Subcutaneous abdominal adipose tissue (tissue), 5 donors: ENCODE measurements around the gene SLC38A2.

Experiments
- H3K27ac ChIP-seq: one replicate; pipeline ENCODE4 v1.7.0; 2013; ENCODE audit warnings: low read depth, mild to moderate bottlenecking, inconsistent platforms, low read length, moderate library complexity
- H3K27me3 ChIP-seq, 5 donors: one replicate each; pipeline ENCODE4 v1.7.0; 2013; ENCODE audit warnings: low read length in 5 of 5, inconsistent platforms in 1 of 5; ENCODE audit not compliant: control insufficient read depth in 5 of 5, insufficient read depth in 4 of 5
- H3K36me3 ChIP-seq, 5 donors: one replicate each; pipeline ENCODE4 v1.7.0; 2013; ENCODE audit warnings: low read length in 5 of 5; ENCODE audit not compliant: control insufficient read depth in 5 of 5, insufficient read depth in 5 of 5
- H3K4me1 ChIP-seq, 5 donors: one replicate each; pipeline ENCODE4 v1.7.0; 2013; ENCODE audit warnings: low read length in 5 of 5, mild to moderate bottlenecking in 3 of 5, moderate library complexity in 1 of 5; ENCODE audit not compliant: control insufficient read depth in 5 of 5, insufficient read depth in 5 of 5
- H3K4me3 ChIP-seq, 5 donors: one replicate each; pipeline ENCODE4 v1.7.0; 2013; ENCODE audit warnings: low read length in 5 of 5, low read depth in 1 of 5
- H3K9ac ChIP-seq, 5 donors: one replicate each; pipeline ENCODE4 v1.7.0; 2013; ENCODE audit warnings: low read length in 5 of 5, mild to moderate bottlenecking in 4 of 5, moderate library complexity in 3 of 5
- H3K9me3 ChIP-seq, 5 donors: one replicate each; pipeline ENCODE4 v1.7.0; 2013; ENCODE audit warnings: low read length in 5 of 5; ENCODE audit not compliant: control insufficient read depth in 5 of 5
- donor health status: healthy.
- donor health status: healthy.
- donor health status: healthy.
- donor health status: healthy.
- donor health status: healthy.

Gene SLC38A2

DNA sequence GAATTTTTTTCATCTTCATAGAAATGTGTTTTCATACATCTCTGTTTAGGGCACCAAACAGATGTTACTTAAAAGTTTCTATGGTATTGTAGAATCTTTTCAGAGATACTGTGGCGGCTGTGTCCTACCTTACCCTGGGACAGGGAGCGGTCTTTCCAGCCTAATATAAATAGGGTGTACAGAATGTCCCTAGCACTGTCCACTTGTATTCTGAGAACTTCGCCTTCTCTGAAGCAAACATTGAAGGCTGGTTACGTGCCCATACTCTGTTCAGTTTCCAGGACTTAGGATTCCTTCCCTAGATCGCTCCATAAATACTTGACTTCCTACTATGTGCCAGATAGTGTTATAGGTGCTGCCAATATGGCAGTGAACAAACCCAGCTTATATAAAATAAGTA is 24.3 kb upstream of the SLC38A2 start:
- H3K9me3 ChIP-seq: no peaks in the 10 kb centered on the region
- H3K4me3 ChIP-seq: no peak overlapping the region
- H3K4me1 ChIP-seq: peaks cover 0 to 8% (median 5%) of the 10 kb centered on the region in 5 donors
- H3K36me3 ChIP-seq: no peaks in the 10 kb centered on the region
- H3K27me3 ChIP-seq: no peaks in the 10 kb centered on the region
- no peak overlapping the region for H3K27ac ChIP-seq
- H3K9ac ChIP-seq: no peak overlapping the region

DNA sequence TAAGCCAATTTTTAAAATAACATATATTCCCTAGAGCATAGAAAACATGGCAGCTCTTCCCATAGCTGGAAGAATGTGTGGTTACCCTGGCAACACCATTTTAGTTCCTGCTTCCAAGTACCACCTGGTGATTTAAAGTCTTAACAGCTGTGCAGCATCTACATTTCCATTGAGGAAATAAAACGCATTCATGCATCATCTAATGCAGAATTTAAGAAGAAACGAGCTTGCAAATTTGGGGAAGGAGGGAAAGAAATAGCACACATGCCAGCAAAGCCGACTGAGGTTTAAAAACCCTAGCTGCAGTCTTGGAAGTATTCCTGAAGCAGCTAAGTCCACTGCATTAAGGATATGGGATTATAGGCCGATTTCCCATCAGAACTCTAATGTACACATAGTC is 22.8 kb upstream of the SLC38A2 start:
- H3K36me3 ChIP-seq: no peaks in the 10 kb centered on the region
- H3K9me3 ChIP-seq: no peaks in the 10 kb centered on the region
- H3K27ac ChIP-seq: no peak overlapping the region
- H3K27me3 ChIP-seq: no peaks in the 10 kb centered on the region
- no peak overlapping the region for H3K9ac ChIP-seq
- H3K4me3 ChIP-seq: no peak overlapping the region
- H3K4me1 ChIP-seq: peaks cover 0 to 13% (median 10%) of the 10 kb centered on the region in 5 donors

DNA sequence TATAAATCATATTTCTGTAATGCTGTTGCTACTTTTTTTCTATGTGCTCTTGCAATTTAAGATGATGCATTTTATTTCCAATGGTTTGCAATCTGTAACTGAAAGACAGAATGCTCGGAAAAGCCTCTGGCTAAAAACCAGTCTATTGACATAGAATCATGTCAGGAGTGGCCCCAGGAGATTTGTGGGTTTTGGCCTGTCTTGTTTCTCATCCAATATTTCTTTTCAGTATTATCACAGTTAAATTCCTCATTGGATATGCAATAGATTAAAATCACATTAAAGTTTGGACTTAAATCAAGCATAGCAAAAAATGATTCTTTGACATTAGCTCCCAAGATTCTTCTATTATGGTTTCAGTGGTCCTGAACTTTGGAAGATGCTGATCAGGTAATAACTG is 19.1 kb upstream of the SLC38A2 start:
- H3K27ac ChIP-seq: peak overlapping the region; percentile 42
- no peak overlapping the region for H3K9ac ChIP-seq
- no peaks in the 10 kb centered on the region for H3K36me3 ChIP-seq
- no peaks in the 10 kb centered on the region for H3K27me3 ChIP-seq
- no peak overlapping the region for H3K4me3 ChIP-seq
- no peaks in the 10 kb centered on the region for H3K9me3 ChIP-seq
- peaks cover 2 to 36% (median 28%) of the 10 kb centered on the region in 5 donors for H3K4me1 ChIP-seq

DNA sequence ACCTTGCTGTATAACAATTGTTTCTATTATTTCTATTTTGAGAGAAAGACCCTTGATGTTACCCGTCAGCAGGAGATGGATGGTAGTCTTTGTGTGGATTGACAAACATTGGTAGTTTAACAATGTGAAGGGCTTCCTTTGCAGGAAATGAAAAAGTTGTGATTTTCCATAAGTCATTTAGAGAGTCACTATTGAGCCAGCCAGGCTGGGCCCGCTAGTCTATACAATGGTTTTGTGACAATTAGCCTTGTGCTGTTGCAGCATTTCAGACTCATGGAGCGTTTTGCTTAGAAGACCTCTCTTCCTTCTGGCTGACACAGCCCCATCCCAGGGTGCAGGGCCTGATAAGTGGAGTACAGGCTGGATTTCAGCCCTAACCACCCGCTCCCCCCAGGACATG is 18.3 kb upstream of the SLC38A2 start:
- H3K27me3 ChIP-seq: no peaks in the 10 kb centered on the region
- H3K9ac ChIP-seq: no peak overlapping the region
- no peak overlapping the region for H3K4me3 ChIP-seq
- peak overlapping the region; percentile 42 for H3K27ac ChIP-seq
- H3K9me3 ChIP-seq: no peaks in the 10 kb centered on the region
- H3K36me3 ChIP-seq: no peaks in the 10 kb centered on the region
- H3K4me1 ChIP-seq: peaks cover 2 to 43% (median 34%) of the 10 kb centered on the region in 5 donors

DNA sequence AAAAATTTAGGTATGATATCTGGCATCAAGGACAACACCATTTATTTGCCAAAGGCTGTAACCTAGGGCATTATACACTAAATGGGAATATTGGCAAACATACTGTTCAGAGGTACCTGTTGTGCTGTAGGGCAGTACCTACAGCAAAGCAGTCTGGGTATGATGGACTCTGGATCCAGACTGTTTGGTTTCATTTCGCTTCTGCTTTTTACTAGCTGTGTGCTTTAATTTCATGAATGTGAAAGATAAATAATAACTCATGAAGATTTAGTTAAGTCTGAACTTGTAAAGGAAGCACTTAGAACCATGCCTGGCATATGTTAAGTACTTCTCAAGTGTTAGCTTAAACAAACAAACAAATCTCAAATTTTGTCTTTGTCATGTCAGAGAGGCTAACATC is 17.7 kb upstream of the SLC38A2 start:
- Histone ChIP-seq H3K9ac (no peak overlapping the region), H3K4me1 (peaks cover 2 to 49% (median 39%) of the 10 kb centered on the region in 5 donors), H3K27me3 (no peaks in the 10 kb centered on the region), H3K9me3 (no peaks in the 10 kb centered on the region), H3K27ac (peak overlapping the region; percentile 42), H3K4me3 (no peak overlapping the region), H3K36me3 (no peaks in the 10 kb centered on the region)

DNA sequence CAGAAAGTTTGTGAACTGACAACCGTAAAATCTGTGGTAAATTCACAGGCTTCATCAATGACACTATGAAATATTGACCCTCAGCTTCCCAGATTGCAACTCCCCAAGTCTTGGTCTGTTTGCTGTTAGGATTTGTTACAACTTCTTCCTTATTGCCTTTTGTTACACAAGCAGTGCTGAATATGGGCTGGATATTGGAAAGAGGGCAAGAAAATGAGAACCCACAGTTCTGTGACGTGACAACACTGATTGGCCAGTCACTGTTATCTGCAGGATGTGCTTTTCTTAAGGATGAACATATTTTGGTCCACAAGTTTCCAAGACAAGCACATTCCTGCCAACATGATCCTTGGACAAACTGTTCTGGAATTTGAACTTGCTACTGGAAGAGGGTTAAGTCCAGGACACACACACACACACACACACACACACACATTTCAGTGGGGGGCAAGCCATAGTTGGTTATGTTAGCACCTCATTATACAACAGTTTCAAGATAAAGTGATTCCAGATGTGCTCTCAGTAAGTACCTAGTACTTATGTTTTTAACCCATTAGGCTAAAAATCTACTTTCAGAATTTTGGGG is 16.6 kb upstream of the SLC38A2 start:
- H3K4me1 ChIP-seq: peaks cover 4 to 61% (median 51%) of the 10 kb centered on the region in 5 donors
- no peak overlapping the region for H3K4me3 ChIP-seq
- no peaks in the 10 kb centered on the region for H3K9me3 ChIP-seq
- H3K9ac ChIP-seq: no peak overlapping the region
- H3K27ac ChIP-seq: no peak overlapping the region
- no peaks in the 10 kb centered on the region for H3K27me3 ChIP-seq
- H3K36me3 ChIP-seq: no peaks in the 10 kb centered on the region

DNA sequence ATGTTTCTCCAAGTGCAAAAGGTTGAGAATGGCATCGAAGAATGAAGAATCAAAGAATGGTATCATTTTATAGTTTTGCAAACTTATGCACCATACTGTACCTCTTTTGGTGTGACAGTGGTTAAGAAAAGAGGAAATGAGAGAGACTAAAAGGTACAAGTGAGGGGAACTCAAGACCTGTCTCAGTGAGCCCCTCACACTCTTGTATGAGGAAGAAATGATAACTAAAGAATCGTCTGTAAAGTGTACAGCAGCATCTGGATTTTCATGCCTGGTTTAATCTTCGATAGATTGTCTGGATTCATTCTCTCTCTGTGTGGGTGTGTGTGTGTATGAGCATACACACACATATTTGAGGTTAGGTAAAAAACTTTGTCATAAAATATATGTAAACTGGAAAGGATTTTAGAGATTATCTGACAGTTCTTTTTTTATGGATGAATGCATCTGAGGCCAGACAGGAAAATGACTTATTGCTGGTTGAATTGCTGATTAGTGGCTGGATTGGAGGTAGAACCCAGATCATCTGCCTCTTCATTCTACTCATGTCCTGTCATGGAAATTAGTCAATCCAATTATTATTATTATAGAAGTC is 16.0 kb upstream of the SLC38A2 start:
- no peaks in the 10 kb centered on the region for H3K9me3 ChIP-seq
- no peaks in the 10 kb centered on the region for H3K36me3 ChIP-seq
- H3K27me3 ChIP-seq: no peaks in the 10 kb centered on the region
- H3K4me1 ChIP-seq: peaks cover 4 to 63% (median 51%) of the 10 kb centered on the region in 5 donors
- H3K4me3 ChIP-seq: no peak overlapping the region
- H3K27ac ChIP-seq: no peak overlapping the region
- H3K9ac ChIP-seq: no peak overlapping the region

DNA sequence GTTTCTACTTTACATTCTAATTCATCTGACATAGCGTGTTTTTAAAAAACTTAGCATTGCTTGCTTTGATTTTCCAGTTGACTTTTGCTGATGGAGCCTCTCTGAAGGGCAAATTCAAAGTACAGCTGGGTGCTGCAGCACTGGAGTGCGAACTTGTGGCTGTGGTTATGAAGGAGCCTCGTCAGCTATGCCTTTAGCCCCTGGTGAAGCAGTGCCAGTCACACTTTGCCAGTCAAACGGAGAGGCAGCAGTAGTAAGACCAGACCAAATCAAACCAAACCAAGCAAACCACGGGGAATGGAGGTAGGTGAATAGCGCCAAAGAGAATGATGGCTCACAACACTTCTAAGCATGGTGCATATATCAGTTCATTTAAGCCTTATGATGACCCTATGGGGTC is 15.1 kb upstream of the SLC38A2 start:
- peaks cover 4 to 64% (median 53%) of the 10 kb centered on the region in 5 donors for H3K4me1 ChIP-seq
- no peaks in the 10 kb centered on the region for H3K36me3 ChIP-seq
- no peaks in the 10 kb centered on the region for H3K27me3 ChIP-seq
- H3K4me3 ChIP-seq: no peak overlapping the region
- H3K27ac ChIP-seq: no peak overlapping the region
- H3K9ac ChIP-seq: no peak overlapping the region
- H3K9me3 ChIP-seq: no peaks in the 10 kb centered on the region

DNA sequence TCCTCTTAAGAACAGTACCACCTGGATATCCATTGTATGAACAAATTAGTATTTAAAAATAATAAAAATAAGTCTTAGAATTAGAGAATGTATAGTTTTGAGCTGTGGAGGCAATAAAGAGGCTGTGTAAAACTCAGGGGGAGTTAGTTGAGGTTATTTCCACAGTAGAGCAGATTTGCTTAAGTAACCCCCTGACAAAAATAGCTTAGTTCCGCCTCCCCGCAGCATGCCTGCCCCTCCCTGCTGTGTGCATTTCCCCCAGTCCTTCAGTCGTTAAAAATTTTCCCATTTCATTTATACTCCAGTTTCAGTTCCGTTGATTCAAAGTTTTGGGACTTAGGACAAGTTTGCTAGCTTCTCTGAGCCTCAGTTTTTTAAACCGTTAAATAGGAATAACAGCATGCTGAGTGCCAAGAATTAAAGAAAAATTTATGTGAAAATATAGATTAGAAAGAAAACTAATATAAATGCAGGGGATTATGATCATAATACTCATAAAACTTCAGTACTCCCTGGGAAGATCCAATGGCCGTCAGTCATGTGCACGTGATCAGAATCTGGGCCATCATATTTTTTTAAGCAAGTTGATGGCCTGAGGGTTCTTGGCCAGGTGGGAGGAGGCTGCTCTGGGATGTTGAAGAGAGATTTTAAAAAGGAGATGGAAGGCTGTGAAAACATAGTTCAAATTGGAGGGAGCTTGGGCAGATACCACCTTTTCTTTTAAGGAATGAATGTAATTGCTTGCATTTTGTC is 14.5 kb upstream of the SLC38A2 start:
- Histone ChIP-seq H3K4me3 (peak overlapping the region in 1 of 5 donors; percentile 37), H3K4me1 (peaks cover 4 to 67% (median 59%) of the 10 kb centered on the region in 5 donors)

DNA sequence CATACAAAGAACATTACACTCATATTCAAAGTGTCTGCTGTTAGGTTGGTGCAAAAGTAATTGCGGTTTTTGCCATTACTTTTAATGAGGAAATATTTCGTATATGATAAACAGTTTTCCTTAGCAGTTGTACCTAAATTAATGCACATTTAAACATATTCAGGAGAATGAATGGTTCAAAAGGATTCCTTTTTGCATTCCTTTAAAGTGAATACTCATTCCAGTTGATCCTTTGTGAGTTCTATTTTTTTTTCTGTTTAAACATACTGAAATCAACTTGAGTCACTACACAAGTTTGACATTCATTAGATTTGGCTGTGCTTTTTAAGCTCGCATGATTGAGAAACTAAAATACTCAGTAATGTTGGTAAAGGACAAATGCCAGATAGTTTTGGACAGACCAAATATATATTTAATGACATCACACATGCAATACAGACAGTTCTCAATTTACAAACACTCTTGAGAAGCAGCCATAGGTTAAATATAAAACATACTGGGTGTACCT is 13.8 kb upstream of the SLC38A2 start:
- Histone ChIP-seq H3K4me1 (peaks cover 4 to 65% (median 58%) of the 10 kb centered on the region in 5 donors), H3K36me3 (no peaks in the 10 kb centered on the region), H3K27me3 (no peaks in the 10 kb centered on the region), H3K27ac (peak overlapping the region; percentile 100), H3K9ac (peak overlapping the region in 2 of 5 donors; percentile 35 to 60), H3K4me3 (peak overlapping the region in 1 of 5 donors; percentile 37), H3K9me3 (no peaks in the 10 kb centered on the region)

More for the DNA sequence above, 14.5 kb upstream of the SLC38A2 start:
- H3K27ac ChIP-seq: peak overlapping the region; percentile 43
- H3K27me3 ChIP-seq: no peaks in the 10 kb centered on the region
- peak overlapping the region in 4 of 5 donors; percentile 28 to 60 (median 44) for H3K9ac ChIP-seq
- H3K36me3 ChIP-seq: no peaks in the 10 kb centered on the region
- no peaks in the 10 kb centered on the region for H3K9me3 ChIP-seq
